DND-41 (cell line): ENCODE measurements around the gene HOXA4.

Experiments
- EZH2 ChIP-seq: IDR thresholded peaks from 3 replicates; pipeline ENCODE4 v1.6.1; 2012; ENCODE audit warnings: borderline replicate concordance, low read depth, mild to moderate bottlenecking, moderate library complexity, low read length, inconsistent platforms; ENCODE audit not compliant: severe bottlenecking
- TF ChIP-seq, protein P1 (sequence below): IDR thresholded peaks from 2 replicates; pipeline ENCODE4 v1.5.1; 2012; ENCODE audit warnings: borderline replicate concordance, low read length, moderate library complexity, mild to moderate bottlenecking; ENCODE audit not compliant: poor library complexity, severe bottlenecking; ENCODE audit errors: extremely low read depth

GRCh38 chr7:27124902-27125689, 5.5 kb downstream of the HOXA4 start:
- TF ChIP-seq, protein P1, sequence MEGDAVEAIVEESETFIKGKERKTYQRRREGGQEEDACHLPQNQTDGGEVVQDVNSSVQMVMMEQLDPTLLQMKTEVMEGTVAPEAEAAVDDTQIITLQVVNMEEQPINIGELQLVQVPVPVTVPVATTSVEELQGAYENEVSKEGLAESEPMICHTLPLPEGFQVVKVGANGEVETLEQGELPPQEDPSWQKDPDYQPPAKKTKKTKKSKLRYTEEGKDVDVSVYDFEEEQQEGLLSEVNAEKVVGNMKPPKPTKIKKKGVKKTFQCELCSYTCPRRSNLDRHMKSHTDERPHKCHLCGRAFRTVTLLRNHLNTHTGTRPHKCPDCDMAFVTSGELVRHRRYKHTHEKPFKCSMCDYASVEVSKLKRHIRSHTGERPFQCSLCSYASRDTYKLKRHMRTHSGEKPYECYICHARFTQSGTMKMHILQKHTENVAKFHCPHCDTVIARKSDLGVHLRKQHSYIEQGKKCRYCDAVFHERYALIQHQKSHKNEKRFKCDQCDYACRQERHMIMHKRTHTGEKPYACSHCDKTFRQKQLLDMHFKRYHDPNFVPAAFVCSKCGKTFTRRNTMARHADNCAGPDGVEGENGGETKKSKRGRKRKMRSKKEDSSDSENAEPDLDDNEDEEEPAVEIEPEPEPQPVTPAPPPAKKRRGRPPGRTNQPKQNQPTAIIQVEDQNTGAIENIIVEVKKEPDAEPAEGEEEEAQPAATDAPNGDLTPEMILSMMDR: no peak
- no peak for TF ChIP-seq EZH2
